ENCODE measurements around the gene WDR5. TPM values are rescaled to one million over a fixed set of nuclear protein-coding genes. Genes with fewer than 3 reads are reported as not detected.

The WDR5 gene
- total RNA-seq, 1 experiment from 2014 or later: 18.3 TPM

DNA sequence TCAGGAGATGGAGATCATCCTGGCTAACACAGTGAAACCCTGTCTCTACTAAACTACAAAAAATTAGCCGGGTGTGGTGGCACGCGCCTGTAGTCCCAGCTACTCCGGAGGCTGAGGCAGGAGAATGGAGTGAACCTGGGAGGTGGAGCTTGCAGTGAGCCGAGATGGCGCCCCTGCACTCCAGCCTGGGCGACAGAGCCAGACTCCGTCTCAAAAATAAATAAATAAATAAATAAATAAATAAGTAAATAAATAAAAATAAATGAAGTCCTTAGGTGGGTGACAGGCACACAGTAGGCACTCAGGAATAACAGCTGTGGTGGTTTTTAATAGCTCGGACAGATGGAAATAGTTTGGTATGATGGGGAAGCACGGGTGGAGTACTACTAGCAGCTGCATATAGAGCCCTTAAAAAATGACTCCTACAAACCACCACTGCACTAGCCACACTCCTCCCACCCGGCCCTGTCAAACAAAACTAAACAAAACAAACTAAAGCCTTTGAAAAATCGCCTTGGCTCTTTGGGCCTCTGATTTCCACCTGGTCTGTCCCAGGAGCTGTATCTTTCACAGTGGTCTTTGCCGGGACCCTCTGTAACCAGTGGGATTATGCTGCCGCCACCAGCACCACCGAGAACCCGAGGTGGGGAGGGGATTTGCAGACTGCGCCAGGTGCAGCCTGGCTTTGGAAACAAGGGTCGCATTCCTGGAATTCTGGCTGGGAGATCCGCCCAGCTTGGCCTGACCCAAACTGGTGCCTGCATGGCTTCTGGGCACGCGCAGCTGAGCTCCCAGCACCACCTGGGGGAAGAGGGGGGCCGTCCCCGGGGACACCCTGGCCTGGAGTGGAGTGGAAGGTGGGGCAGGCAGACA lies 5.1 kb upstream of the WDR5 start:
- no peak for DNase-seq (ENCODE audit: low read depth)
- in situ Hi-C loops (cut with HindIII; ENCODE audit: low pct_unique_long_range_greater_than_20kb, low sequenced_read_pairs): no loop called here

DNA sequence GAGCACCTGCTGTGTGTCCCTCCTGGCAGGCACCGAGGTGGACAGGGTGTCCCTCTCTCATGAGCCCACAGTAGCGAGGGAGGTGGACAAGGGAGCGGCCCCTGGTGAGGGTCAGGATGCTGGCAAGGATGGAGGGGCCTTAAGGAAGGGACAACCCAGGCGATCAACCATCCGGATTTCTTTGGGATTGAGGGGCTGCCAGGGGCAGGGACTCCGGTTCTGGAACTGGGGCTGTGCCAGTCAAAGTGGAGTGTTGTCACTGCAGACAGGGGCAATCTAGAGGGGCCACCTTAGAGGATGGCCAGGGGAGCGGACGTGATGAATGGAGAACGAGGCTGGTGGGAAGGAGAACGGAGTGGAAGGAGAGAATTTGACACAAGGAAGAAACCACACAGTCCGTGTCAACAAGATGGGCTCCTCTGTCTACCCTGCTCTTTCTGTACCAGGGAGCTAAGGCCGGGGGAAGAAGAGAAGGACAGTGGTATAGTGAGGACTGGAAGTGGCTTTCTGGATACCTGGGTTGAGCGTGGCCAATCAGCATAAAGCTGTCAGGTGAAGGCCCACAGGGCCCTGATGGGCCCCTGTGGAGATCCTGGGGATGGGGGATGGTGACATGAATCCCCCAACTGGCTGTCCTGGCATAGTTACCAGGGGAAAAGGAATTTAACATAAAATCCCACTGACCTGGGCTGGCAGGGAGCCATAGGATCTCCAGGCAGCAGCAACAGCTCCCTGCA lies 4.2 kb upstream of the WDR5 start:
- in situ Hi-C loops (cut with HindIII; ENCODE audit: low pct_unique_long_range_greater_than_20kb, low sequenced_read_pairs): no loop called here
- no peak for DNase-seq (ENCODE audit: low read depth)

DNA sequence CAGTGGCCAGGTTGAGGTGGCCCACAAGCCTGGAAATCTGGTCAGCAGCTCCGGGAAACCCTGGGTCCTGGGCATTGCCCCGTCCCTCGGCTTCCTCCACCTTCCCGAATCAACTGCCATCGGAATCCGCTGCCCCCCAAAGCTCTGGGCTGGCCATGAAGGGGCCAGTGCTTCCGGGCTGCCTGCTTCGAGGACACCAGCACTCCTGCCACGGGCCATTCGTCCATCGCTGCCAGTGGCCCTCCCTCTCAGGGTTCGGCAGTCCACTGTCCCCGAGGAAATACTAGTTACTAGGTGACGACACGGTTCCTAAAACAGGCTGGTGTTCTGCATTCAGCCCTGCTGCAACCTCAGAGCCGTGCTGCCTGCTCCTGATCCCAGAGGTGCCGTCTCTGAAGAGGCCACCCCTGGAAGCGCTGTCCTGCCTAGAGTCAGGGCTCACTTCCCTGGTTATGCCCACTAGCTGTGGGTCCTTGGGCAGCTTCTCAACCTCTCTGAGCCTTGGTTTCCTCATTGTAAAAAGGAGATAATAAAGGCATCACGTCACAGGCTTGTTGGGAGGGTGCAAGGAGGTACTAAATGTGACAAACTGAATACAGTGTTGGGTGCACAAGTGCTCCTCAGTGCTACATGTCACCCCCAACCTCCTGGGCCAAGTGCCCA lies 3.5 kb upstream of the WDR5 start:
- DNase-seq (ENCODE audit: low read depth): no peak
- in situ Hi-C loops (cut with HindIII; ENCODE audit: low pct_unique_long_range_greater_than_20kb, low sequenced_read_pairs): no loop called here

GRCh38 chr9:134134949-134135342 lies 936 bp upstream of the WDR5 start:
- in situ Hi-C loops (cut with HindIII; ENCODE audit: low pct_unique_long_range_greater_than_20kb, low sequenced_read_pairs): no loop called here

DNA sequence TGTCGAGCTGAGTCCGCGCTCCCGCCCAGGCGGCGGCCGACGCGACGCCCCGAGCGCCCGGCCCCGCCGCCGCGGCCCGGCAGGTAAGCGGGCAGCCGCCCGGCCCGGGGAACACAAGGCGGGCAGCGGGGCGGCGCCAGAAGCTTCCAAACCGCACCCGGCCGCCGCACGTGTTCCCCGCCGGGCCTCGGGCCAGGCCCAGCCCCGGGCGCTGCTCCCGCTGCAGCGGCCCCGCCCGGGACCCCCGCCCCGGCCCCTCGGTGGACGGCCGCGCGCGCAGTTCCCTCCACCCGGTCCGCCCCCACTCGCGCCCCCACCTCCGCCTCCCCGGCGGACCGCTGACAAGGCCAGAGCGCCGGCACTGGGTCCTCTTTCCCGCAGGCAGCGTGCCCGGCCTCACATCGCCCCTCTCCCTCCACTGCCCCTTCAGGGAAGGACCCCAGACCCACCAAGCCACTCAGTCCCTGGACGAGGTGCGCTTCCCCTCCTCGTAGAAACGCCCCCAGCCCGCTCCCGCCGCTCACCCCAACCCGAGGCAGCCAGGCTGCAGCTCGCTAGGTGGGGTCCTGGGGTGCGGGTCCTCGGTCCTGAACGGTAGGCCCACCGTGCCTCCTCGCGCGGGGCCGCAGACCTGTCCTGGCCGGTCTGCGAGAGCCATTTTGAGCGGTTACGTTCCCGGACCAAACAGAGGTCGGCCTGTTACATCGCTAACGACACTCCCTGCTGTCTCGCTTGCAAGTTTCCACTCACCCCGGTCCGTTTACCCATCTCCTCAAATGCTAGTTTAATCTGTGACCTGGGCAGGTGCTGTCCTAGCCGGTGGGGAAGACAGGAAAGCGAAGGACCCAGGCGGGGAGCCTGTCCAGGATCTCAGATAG lies 475 bp downstream of the WDR5 start:
- in situ Hi-C loops (cut with HindIII; ENCODE audit: low pct_unique_long_range_greater_than_20kb, low sequenced_read_pairs): no loop called here
- peak; percentile 5 for DNase-seq (ENCODE audit: low read depth)

More at GRCh38 chr9:134134949-134135342, 936 bp upstream of the WDR5 start:
- no peak for DNase-seq (ENCODE audit: low read depth)

GRCh38 chr9:134136996-134137299 lies 1.1 kb downstream of the WDR5 start:
- peak; percentile 9 for DNase-seq (ENCODE audit: low read depth)
- in situ Hi-C loops (cut with HindIII; ENCODE audit: low pct_unique_long_range_greater_than_20kb, low sequenced_read_pairs): no loop called here

GRCh38 chr9:134138292-134138691 lies 2.4 kb downstream of the WDR5 start:
- in situ Hi-C loops (cut with HindIII; ENCODE audit: low pct_unique_long_range_greater_than_20kb, low sequenced_read_pairs): no loop called here
- no peak for DNase-seq (ENCODE audit: low read depth)

DNA sequence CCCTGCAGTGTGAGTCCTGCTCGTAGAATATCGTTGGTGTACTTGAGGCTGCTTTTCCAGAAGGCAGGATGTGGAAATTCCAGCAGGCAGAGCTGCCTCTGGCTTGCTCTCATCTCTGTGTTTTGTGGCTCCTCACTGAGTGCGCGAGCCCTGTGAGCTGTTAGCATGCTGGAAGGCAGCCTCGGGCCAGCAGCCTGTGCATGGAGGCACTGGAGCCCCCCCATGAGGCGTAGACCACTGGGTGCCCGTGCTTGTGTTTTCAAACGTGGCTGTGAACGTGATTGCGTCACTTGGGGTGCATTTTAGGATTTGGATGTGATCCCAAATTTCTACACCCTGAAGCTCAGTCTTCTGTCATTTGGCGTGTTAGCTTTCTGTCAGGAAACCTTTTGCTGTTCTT lies 3.2 kb downstream of the WDR5 start:
- in situ Hi-C loops (cut with HindIII; ENCODE audit: low pct_unique_long_range_greater_than_20kb, low sequenced_read_pairs): no loop called here
- no peak for DNase-seq (ENCODE audit: low read depth)

DNA sequence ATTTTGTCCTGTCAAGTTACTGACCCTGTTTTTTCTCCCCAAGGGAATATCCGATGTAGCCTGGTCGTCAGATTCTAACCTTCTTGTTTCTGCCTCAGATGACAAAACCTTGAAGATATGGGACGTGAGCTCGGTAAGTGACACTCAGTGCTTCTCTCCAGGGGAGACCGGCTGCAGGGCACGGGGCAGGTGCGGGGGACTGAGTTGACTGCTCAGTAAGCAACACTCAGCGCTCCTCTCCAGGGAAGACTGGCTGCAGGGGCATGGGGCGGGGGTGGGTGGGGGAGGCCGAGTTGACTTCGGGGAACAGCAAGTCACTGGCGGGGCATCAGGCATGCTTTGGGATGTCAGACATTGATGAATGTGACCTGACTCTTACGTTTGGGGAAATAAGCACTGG lies 6.0 kb downstream of the WDR5 start:
- in situ Hi-C loops (cut with HindIII; ENCODE audit: low pct_unique_long_range_greater_than_20kb, low sequenced_read_pairs): no loop called here

DNA sequence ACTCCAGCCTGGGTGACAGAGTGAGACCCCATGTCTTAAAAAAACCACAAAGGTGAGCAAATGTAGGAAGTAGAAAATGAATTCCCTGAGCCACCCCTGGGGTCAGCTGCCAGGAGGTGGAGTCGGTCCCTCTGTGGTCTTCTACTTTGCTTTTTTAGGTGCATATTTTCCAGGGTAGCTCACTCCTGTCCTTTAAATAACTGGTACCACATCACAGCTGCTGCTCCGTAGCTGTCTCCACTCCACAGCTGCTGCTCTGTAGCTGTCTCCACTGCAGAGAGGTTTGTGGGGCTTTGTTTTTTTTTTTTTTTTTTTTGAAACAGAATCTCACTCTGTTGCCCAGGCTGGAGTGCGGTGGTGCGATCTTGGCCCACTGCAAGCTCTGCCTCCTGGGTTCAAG lies 8.9 kb downstream of the WDR5 start:
- DNase-seq (ENCODE audit: low read depth): no peak
- in situ Hi-C loops (cut with HindIII; ENCODE audit: low pct_unique_long_range_greater_than_20kb, low sequenced_read_pairs): no loop called here

More for the DNA sequence above, 6.0 kb downstream of the WDR5 start:
- DNase-seq (ENCODE audit: low read depth): no peak

GRCh38 chr9:134145262-134145661 lies 9.4 kb downstream of the WDR5 start:
- DNase-seq (ENCODE audit: low read depth): no peak
- in situ Hi-C loops (cut with HindIII; ENCODE audit: low pct_unique_long_range_greater_than_20kb, low sequenced_read_pairs): no loop called here

DNA sequence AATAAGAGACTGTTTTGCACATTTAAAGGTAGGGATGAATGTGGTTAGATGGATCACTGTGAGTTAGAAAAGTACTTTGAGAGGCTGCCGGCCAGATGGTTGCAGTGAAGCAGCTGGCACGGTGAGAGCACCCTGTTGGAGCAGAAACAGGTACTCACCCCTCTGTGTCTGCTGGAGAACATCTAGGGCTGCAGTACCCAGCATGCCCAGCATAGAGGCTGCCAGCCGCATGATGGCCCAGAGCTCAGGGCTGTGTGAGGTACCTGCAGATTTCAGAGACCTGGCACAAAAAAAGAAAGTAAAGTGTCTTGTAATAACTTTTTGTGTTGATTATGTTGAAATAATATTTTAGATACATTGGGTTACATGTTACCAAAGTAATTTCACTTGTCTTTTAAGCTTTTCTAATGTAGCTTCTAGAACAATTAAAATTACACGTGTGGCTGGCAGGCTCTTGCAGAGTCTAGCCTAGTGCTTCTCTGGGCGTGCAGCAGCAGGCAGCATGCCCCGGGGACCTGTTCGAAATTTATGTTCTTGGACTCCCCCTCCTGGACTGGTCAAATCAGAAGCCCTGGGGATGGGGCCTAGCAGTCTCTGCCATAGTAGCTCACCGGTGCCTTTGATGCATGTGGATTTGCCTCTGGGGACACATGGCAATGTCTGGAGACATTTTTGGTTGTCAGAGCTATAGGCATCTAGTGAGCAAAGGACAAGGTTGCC lies 11.1 kb downstream of the WDR5 start:
- no peak for DNase-seq (ENCODE audit: low read depth)
- in situ Hi-C loops (cut with HindIII; ENCODE audit: low pct_unique_long_range_greater_than_20kb, low sequenced_read_pairs): no loop called here

GRCh38 chr9:134149380-134149779 lies 13.5 kb downstream of the WDR5 start:
- in situ Hi-C loops (cut with HindIII; ENCODE audit: low pct_unique_long_range_greater_than_20kb, low sequenced_read_pairs): no loop called here

GRCh38 chr9:134150557-134151214 lies 14.8 kb downstream of the WDR5 start:
- no peak for DNase-seq (ENCODE audit: low read depth)
- in situ Hi-C loops (cut with HindIII; ENCODE audit: low pct_unique_long_range_greater_than_20kb, low sequenced_read_pairs): no loop called here

More at GRCh38 chr9:134149380-134149779, 13.5 kb downstream of the WDR5 start:
- DNase-seq (ENCODE audit: low read depth): no peak

DNA sequence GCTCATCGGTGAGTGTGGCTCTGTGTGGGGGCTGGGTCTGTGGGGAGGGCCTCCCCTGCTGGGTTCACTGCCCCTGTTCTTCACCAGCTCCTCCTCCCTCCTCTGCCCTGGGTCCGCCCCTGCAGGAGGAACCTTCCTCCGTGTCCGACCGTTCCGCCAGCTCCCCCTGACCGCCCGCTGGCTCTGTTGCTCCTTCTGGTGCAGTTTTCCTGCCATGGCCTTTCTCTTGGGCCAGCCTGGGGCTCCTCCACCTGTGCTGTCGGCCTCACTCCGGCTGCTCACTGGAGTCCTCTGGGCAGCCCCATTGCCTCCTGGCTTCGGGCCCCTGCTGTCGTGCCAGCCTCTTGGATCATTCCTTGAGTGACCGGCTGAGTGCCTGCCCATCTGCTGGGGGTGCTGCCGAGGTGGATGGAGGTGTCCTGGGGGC lies 16.2 kb downstream of the WDR5 start:
- DNase-seq (ENCODE audit: low read depth): no peak
- in situ Hi-C loops (cut with HindIII; ENCODE audit: low pct_unique_long_range_greater_than_20kb, low sequenced_read_pairs): no loop called here

DNA sequence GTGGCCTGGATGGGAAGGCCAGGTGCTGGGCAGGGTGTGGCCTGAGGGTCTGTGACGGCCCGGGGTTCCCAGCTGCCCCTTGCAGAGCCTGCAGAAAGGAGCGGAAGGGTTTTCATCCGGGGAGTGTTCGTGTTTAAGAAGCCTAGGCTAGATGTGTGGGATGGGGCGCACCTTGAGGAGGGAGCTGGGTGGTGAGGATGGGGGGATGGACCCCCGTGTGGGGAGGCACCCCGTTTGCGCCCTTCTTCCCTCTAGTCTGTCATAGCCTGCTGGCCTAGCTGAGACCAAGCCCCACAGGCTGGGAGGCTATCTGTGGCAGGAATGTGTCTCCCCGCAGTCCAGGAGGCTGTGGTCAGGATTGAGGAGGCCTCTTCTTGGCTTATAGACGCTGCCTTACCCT lies 16.6 kb downstream of the WDR5 start:
- in situ Hi-C loops (cut with HindIII; ENCODE audit: low pct_unique_long_range_greater_than_20kb, low sequenced_read_pairs): no loop called here
- no peak for DNase-seq (ENCODE audit: low read depth)

- in situ Hi-C loops (cut with HindIII; ENCODE audit: low pct_unique_long_range_greater_than_20kb, low sequenced_read_pairs): no loop called here
- DNase-seq (ENCODE audit: low read depth): no peak
Measured at GRCh38 chr9:134153450-134153849, 17.6 kb downstream of the WDR5 start.

All from Caki2 (cell line).